ENCODE data around the gene NAGPA. TPM values are rescaled to one million over a fixed set of nuclear protein-coding genes. Genes with fewer than 3 reads are reported as not detected.

NAGPA gene
- total and polyA plus RNA-seq, 2 of the 13 experiments (the other 11 are each of a cell fraction or from before 2014, with no cell fraction given): 27.1 to 60.3 TPM

DNA sequence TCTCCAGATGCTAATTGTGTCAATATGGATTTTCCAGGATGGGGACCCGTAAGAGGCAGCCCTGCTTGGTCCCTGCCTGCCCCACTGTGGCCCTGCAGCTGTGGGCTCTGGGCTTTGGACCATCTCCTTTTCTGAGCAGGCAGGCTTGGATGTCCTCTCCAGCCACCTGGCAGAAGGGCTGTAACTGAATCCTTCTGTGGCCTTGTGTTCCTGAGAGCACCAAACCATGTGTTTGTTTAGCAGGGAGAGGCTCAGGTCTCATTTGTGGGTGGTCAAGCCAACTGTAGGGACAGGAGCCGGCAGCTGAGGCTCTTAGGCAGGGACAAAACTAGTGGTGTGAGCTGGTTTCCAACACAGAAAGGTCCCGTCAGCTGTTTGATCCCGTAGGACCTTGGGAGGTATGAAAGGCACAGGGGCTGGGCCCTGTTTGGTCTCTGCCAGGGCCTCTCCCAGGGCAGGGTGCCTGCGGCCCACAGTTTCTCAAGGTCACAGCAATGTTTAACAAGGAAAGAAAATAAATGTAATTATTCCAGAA, 57.1 kb downstream of the NAGPA start (continued):
- TF ChIP-seq NR2F1 (CRISPR knock-in tag; IDR thresholded peaks at IDR 0.05): no peak
- TF ChIP-seq KMT2A (CRISPR knock-in tag; IDR thresholded peaks at IDR 0.05): no peak
- TF ChIP-seq ARNTL (CRISPR knock-in tag; IDR thresholded peaks at IDR 0.05): no peak
- no peak for TF ChIP-seq RFX3 (CRISPR knock-in tag; IDR thresholded peaks at IDR 0.05)
- no peak for TF ChIP-seq FOXM1 (CRISPR knock-in tag; IDR thresholded peaks at IDR 0.05)
- no peak for TF ChIP-seq ZNF124 (CRISPR knock-in tag; IDR thresholded peaks at IDR 0.05)
- no peak for TF ChIP-seq SRSF4 (IDR thresholded peaks at IDR 0.05; ENCODE audit: low read depth, low read length, poor library complexity, severe bottlenecking)
- 0 out of 2 replicates have a peak, but pooled peaks have one; percentile 36 for TF ChIP-seq SRY (CRISPR knock-in tag; IDR thresholded peaks at IDR 0.05)
- TF ChIP-seq POLR2A (IDR thresholded peaks at IDR 0.05; ENCODE audit: insufficient read depth in 1 of 2, low read depth in 2 of 2, low read length in 2 of 2): no peak
- TF ChIP-seq, protein P1, sequence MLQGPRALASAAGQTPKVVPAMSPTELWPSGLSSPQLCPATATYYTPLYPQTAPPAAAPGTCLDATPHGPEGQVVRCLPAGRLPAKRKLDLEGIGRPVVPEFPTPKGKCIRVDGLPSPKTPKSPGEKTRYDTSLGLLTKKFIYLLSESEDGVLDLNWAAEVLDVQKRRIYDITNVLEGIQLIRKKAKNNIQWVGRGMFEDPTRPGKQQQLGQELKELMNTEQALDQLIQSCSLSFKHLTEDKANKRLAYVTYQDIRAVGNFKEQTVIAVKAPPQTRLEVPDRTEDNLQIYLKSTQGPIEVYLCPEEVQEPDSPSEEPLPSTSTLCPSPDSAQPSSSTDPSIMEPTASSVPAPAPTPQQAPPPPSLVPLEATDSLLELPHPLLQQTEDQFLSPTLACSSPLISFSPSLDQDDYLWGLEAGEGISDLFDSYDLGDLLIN (CRISPR knock-in tag; IDR thresholded peaks at IDR 0.05; ENCODE audit: borderline replicate concordance): no peak; the same call in 1 of the 2 replicates
- TF ChIP-seq, protein P2, sequence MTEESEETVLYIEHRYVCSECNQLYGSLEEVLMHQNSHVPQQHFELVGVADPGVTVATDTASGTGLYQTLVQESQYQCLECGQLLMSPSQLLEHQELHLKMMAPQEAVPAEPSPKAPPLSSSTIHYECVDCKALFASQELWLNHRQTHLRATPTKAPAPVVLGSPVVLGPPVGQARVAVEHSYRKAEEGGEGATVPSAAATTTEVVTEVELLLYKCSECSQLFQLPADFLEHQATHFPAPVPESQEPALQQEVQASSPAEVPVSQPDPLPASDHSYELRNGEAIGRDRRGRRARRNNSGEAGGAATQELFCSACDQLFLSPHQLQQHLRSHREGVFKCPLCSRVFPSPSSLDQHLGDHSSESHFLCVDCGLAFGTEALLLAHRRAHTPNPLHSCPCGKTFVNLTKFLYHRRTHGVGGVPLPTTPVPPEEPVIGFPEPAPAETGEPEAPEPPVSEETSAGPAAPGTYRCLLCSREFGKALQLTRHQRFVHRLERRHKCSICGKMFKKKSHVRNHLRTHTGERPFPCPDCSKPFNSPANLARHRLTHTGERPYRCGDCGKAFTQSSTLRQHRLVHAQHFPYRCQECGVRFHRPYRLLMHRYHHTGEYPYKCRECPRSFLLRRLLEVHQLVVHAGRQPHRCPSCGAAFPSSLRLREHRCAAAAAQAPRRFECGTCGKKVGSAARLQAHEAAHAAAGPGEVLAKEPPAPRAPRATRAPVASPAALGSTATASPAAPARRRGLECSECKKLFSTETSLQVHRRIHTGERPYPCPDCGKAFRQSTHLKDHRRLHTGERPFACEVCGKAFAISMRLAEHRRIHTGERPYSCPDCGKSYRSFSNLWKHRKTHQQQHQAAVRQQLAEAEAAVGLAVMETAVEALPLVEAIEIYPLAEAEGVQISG (CRISPR knock-in tag; IDR thresholded peaks at IDR 0.05): no peak; the same call in 1 of the 2 replicates
- TF ChIP-seq KAT8 (CRISPR knock-in tag; IDR thresholded peaks at IDR 0.05): 0 out of 2 replicates have a peak, but pooled peaks have one; percentile 21
- 0 out of 2 replicates have a peak, but pooled peaks have one; percentile 33 for TF ChIP-seq SMAD1 (CRISPR knock-in tag; IDR thresholded peaks at IDR 0.05; ENCODE audit: borderline replicate concordance, low read depth)
- TF ChIP-seq, protein P3, sequence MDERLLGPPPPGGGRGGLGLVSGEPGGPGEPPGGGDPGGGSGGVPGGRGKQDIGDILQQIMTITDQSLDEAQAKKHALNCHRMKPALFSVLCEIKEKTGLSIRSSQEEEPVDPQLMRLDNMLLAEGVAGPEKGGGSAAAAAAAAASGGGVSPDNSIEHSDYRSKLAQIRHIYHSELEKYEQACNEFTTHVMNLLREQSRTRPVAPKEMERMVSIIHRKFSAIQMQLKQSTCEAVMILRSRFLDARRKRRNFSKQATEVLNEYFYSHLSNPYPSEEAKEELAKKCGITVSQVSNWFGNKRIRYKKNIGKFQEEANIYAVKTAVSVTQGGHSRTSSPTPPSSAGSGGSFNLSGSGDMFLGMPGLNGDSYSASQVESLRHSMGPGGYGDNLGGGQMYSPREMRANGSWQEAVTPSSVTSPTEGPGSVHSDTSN (CRISPR knock-in tag; IDR thresholded peaks at IDR 0.05): no peak
- TF ChIP-seq ZNF556 (CRISPR knock-in tag; IDR thresholded peaks at IDR 0.05; ENCODE audit: borderline replicate concordance): 0 out of 2 replicates have a peak, but pooled peaks have one; percentile 27
- TF ChIP-seq ZNF207 (IDR thresholded peaks at IDR 0.05; ENCODE audit: borderline replicate concordance): no peak
- TF ChIP-seq ZFP1 (CRISPR knock-in tag; IDR thresholded peaks at IDR 0.05): peak; percentile 20; the same call in 1 of the 2 replicates
- no peak for TF ChIP-seq RFX5 (IDR thresholded peaks at IDR 0.05; ENCODE audit: low read depth, low read length)
- peak; percentile 25; the same call in 1 of the 2 replicates for TF ChIP-seq ZNF768 (CRISPR knock-in tag; IDR thresholded peaks at IDR 0.05)
- TF ChIP-seq ZSCAN9 (CRISPR knock-in tag; IDR thresholded peaks at IDR 0.05; ENCODE audit: borderline replicate concordance): no peak
- no peak for TF ChIP-seq KLF11 (CRISPR knock-in tag; IDR thresholded peaks at IDR 0.05)
- TF ChIP-seq ZNF501 (CRISPR knock-in tag; IDR thresholded peaks at IDR 0.05): peak; percentile 36; the same call in 1 of the 2 replicates
- no peak for TF ChIP-seq BORCS8-MEF2B (CRISPR knock-in tag; IDR thresholded peaks at IDR 0.05)
- TF ChIP-seq ARHGAP35 (CRISPR knock-in tag; IDR thresholded peaks at IDR 0.05; ENCODE audit: borderline replicate concordance): no peak
- no peak for TF ChIP-seq SOX13 (IDR thresholded peaks at IDR 0.05)
- no peak for TF ChIP-seq SOX13 (CRISPR knock-in tag; conservative IDR thresholded peaks at IDR 0.05 in 1 of 2, IDR thresholded peaks at IDR 0.05 in 1 of 2)
- TF ChIP-seq, protein P4, sequence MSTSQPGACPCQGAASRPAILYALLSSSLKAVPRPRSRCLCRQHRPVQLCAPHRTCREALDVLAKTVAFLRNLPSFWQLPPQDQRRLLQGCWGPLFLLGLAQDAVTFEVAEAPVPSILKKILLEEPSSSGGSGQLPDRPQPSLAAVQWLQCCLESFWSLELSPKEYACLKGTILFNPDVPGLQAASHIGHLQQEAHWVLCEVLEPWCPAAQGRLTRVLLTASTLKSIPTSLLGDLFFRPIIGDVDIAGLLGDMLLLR (CRISPR knock-in tag; IDR thresholded peaks at IDR 0.05): no peak
- no peak for TF ChIP-seq ZFP36 (IDR thresholded peaks at IDR 0.05; ENCODE audit: borderline replicate concordance, low read depth, low read length, partially characterized antibody)

All from HepG2 (cell line).